HepG2 (cell line): ENCODE measurements around the gene CHST11. TPM values are rescaled to one million over a fixed set of nuclear protein-coding genes. Genes with fewer than 3 reads are reported as not detected.

ENCODE experiments used
- ATAC-seq: fragments of 200-7000 bp; cut with Tn5 transposase; 3 replicates; pipeline ENCODE4 v1.9.1; 2020; ENCODE audit warnings: mild to moderate bottlenecking, moderate library complexity
- BruUV-seq: library from RNA; stranded (reverse); fragments of 400-500 nt; replicated peaks from 2 replicates; lab custom pipeline; 2021; lab: Mats Ljungman, UMichigan
- CTCF ChIA-PET: fragments of 300-600 bp; formaldehyde crosslinking; extraction: SDS; loops from one replicate; lab custom pipeline; 2021; ENCODE audit warnings: low total read pairs, inconsistent platforms, low intra/inter-chr PET ratio; lab: Yijun Ruan, JAX
- POLR2A ChIA-PET: fragments of 350-600 bp; sonication (Branson Sonifier 250); formaldehyde crosslinking; loops from one replicate; lab custom pipeline; 2020; ENCODE audit warnings: antibody characterized with exemption, inconsistent platforms; lab: Yijun Ruan, JAX
- DNase-seq: peaks from one replicate; pipeline ENCODE4 v3.0.0-alpha.2; 2015; ENCODE audit warnings: low spot score
- FAIRE-seq: peaks from 3 replicates; lab custom pipeline; 2011; peaks lifted over from hg19 to GRCh38; lab: Jason Lieb, UNC
- H2AFZ ChIP-seq: one replicate; pipeline ENCODE4 v1.6.1; 2011; ENCODE audit warnings: low read length, inconsistent platforms
- H3K27ac ChIP-seq: fragments of 300-600 bp; 3 replicates; pipeline ENCODE4 v1.8.0; 2011; ENCODE audit warnings: mixed run types, mild to moderate bottlenecking, mixed read lengths, low read length, inconsistent platforms; ENCODE audit not compliant: insufficient read depth; ENCODE audit errors: extremely low read length
- H3K27me3 ChIP-seq, 2 experiments: fragments of 200-600 bp in 1 of 2; 2 replicates in 1 of 2; 3 replicates in 1 of 2; pipeline versions ENCODE4 v1.6.0 to v1.8.0; 2011; ENCODE audit warnings: low read length in 2 of 2, mild to moderate bottlenecking in 2 of 2, moderate library complexity in 2 of 2, inconsistent platforms in 1 of 2; ENCODE audit not compliant: insufficient read depth in 2 of 2, control insufficient read depth in 1 of 2
- H3K36me3 ChIP-seq, 2 experiments: fragments of 200-600 bp in 1 of 2; replicated peaks in 1 of 2; 2 replicates in 1 of 2; 3 replicates in 1 of 2; pipeline versions ENCODE4 v1.5.1 to v1.8.0; 2011; ENCODE audit warnings: low read length in 2 of 2, inconsistent platforms in 1 of 2; ENCODE audit not compliant: insufficient read depth in 2 of 2, control insufficient read depth in 1 of 2
- H3K4me1 ChIP-seq: 2 replicates; pipeline ENCODE4 v1.5.1; 2012; ENCODE audit warnings: low read length, inconsistent platforms; ENCODE audit not compliant: insufficient read depth
- H3K4me2 ChIP-seq: 2 replicates; pipeline ENCODE4 v1.6.0; 2011; ENCODE audit warnings: low read depth, low read length, inconsistent platforms
- H3K4me3 ChIP-seq, 3 experiments: fragments of 200-600 bp in 1 of 3; sonication (generic), shearing (Covaris generic) in 1 of 3; replicated peaks in 1 of 3; 2 replicates each; pipeline ENCODE4 v1.5.1; 2011 to 2016; ENCODE audit warnings: low read length in 3 of 3, inconsistent platforms in 2 of 3, low read depth in 2 of 3, mild to moderate bottlenecking in 2 of 3, control low read depth in 1 of 3, mixed read lengths in 1 of 3; ENCODE audit not compliant: insufficient read depth in 1 of 3
- H3K79me2 ChIP-seq: one replicate; pipeline ENCODE4 v1.6.1; 2011; ENCODE audit warnings: low read length, inconsistent platforms; ENCODE audit not compliant: insufficient read depth
- H3K9ac ChIP-seq: 2 replicates; pipeline ENCODE4 v1.6.0; 2011; ENCODE audit warnings: mild to moderate bottlenecking, low read depth, low read length, inconsistent platforms; ENCODE audit not compliant: insufficient read depth
- H3K9me3 ChIP-seq: 2 replicates; pipeline ENCODE4 v1.5.1; 2012; ENCODE audit warnings: mild to moderate bottlenecking, low read length
- H4K20me1 ChIP-seq: 2 replicates; pipeline ENCODE4 v1.6.0; 2011; ENCODE audit warnings: inconsistent platforms, mild to moderate bottlenecking, low read length, moderate library complexity; ENCODE audit not compliant: insufficient read depth
- ARNT2 ChIP-seq: sonication (generic); formaldehyde crosslinking; IDR thresholded peaks from 2 replicates; pipeline ENCODE4 v1.8.0; 2022; ENCODE audit warnings: mild to moderate bottlenecking, low read depth, missing genetic modification reagents, moderate library complexity
- KDM2A ChIP-seq: sonication (generic); formaldehyde crosslinking; IDR thresholded peaks from 2 replicates; pipeline ENCODE4 v1.4.0; 2020; ENCODE audit warnings: low read depth, missing genetic modification reagents, borderline replicate concordance
- MYC ChIP-seq: sonication (generic); formaldehyde crosslinking; IDR thresholded peaks from 2 replicates; pipeline ENCODE4 v1.9.0; 2021; ENCODE audit warnings: missing genetic modification reagents, borderline replicate concordance
- NRL ChIP-seq: sonication (generic); formaldehyde crosslinking; IDR thresholded peaks from 2 replicates; pipeline ENCODE4 v1.5.0; 2020; ENCODE audit warnings: missing genetic modification reagents, mild to moderate bottlenecking, moderate library complexity, borderline replicate concordance
- REL ChIP-seq: sonication (generic); formaldehyde crosslinking; conservative IDR thresholded peaks from 2 replicates; pipeline ENCODE4 v1.8.0; 2022; ENCODE audit warnings: mild to moderate bottlenecking, missing genetic modification reagents, moderate library complexity
- SMC3 ChIP-seq: IDR thresholded peaks from 2 replicates; pipeline ENCODE4 v1.6.1; 2011; ENCODE audit warnings: low read length, improper control_type of control experiment
- SMYD3 ChIP-seq: sonication (generic); formaldehyde crosslinking; IDR thresholded peaks from 2 replicates; pipeline ENCODE4 v1.8.1; 2023; ENCODE audit warnings: mild to moderate bottlenecking, missing genetic modification reagents
- WGBS: methylation state at CpG from one replicate; pipeline ENCODE4 v1.1.6; 2017; ENCODE audit warnings: low lambda C conversion rate; 5-methylcytosine and 5-hydroxymethylcytosine counted together
- in situ Hi-C: cut with HindIII; loops from 2 replicates; pipeline ENCODE4 v1.10.0; 2017; ENCODE audit warnings: low pct_unique_long_range_greater_than_20kb; ENCODE audit not compliant: extremely low pct_ligation_motif_present
- intact Hi-C: fragments of 100-400 bp; cut with micrococcal nuclease; formaldehyde crosslinking; loops from one replicate; pipeline ENCODE4 v1.10.0; 2022; ENCODE audit not compliant: unreplicated experiment
- polyA plus RNA-seq, 8 experiments: library from polyadenylated mRNA; depleted of rRNA in 3 of 8; stranded (reverse) in 7 of 8; unstranded in 1 of 8; fragments of >200 nt; fragmentation: Illumina TruSeq in 4 of 8; extraction: Trizol in 4 of 8; gene quantifications; 2 replicates each; pipeline versions ENCODE4 v1.2.1 to v1.2.3, GENCODE V29; 2011 to 2016; ENCODE audit warnings: low read depth in 4 of 8, missing spikeins in 1 of 8, mixed read lengths in 1 of 8; ENCODE audit not compliant: insufficient read depth in 1 of 8
- total RNA-seq, 5 experiments: library from RNA; depleted of rRNA; stranded (reverse); fragments of >200 nt; fragmentation: Illumina TruSeq; extraction: Trizol; gene quantifications; 2 replicates each; pipeline ENCODE4 v1.2.3, GENCODE V29; 2016; ENCODE audit warnings: low read depth in 1 of 5
- TF ChIP-seq, protein P1 (sequence below): sonication (generic); formaldehyde crosslinking; IDR thresholded peaks from 2 replicates; pipeline ENCODE4 v1.4.0; 2020; ENCODE audit warnings: missing genetic modification reagents
- TF ChIP-seq, protein P2 (sequence below): sonication (generic); formaldehyde crosslinking; IDR thresholded peaks from 2 replicates; pipeline ENCODE4 v1.4.0; 2020; ENCODE audit warnings: mild to moderate bottlenecking, missing genetic modification reagents
- TF ChIP-seq, protein P3 (sequence below): sonication (generic); formaldehyde crosslinking; IDR thresholded peaks from 2 replicates; pipeline ENCODE4 v1.4.0; 2020; ENCODE audit warnings: missing genetic modification reagents, mild to moderate bottlenecking, borderline replicate concordance
- TF ChIP-seq, protein P4 (sequence below): sonication (generic); formaldehyde crosslinking; IDR thresholded peaks from 2 replicates; pipeline ENCODE4 v1.9.0; 2021; ENCODE audit warnings: missing genetic modification reagents, mild to moderate bottlenecking, borderline replicate concordance
- TF ChIP-seq, protein P5 (sequence below): sonication (generic); formaldehyde crosslinking; IDR thresholded peaks from 2 replicates; pipeline ENCODE4 v1.5.0; 2020; ENCODE audit warnings: missing genetic modification reagents

Gene CHST11
- total and polyA plus RNA-seq, 2 of the 13 experiments (the other 11 are each of a cell fraction or from before 2014, with no cell fraction given), result 0.15 TPM; not detected in 1

DNA sequence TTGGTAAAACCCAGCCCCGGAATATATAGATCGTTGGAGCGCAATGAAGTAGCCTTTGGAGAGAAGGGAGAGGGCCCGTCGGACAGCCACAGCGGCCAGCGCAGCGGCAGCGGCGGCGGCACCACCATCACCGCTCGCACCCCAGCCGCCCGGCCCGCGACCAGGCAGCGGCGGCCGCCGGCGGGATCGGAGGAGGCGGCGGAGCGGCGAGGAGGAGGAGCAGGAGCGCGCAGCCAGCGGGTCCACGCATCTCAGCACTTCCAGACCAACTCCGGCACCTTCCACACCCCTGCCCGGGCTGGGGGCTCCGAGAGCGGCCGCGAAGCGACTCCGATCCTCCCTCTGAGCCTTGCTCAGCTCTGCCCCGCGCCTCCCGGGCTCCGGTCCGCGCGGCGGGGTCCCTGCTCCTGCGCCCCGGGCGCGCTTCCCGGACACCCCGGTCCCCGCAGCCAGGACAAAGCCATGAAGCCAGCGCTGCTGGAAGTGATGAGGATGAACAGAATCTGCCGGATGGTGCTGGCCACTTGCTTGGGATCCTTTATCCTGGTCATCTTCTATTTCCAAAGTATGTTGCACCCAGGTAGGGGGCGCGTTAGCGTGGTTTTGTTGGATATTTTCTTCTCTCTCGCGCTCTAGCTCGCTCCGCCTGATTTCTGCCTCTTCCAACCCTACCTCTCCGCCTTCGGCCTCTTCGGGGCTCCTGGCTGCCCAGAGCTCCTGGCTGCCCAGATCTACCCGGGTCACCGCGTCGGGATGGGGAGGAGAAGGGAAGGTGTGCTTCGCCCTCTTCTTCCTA lies 400 bp downstream of the CHST11 start:
- ATAC-seq, result peak; percentile 73
- no peak overlapping the region for H2AFZ ChIP-seq
- no peak overlapping the region for H3K9ac ChIP-seq
- CTCF ChIA-PET, result no interaction called here
- BruUV-seq, result no TSS peak
- no peak for DNase-seq
- H3K4me3 ChIP-seq, result peak overlapping the region; percentile 40 to 65 (median 41)
- WGBS, result 6% methylated on average over 17 of the region's 71 CpGs
- H3K27ac ChIP-seq, result no peak overlapping the region
- peak overlapping the region; percentile 56 for H3K4me2 ChIP-seq
- H3K79me2 ChIP-seq, result no peaks in the 10 kb centered on the region
- H3K27me3 ChIP-seq, result peaks cover 8 to 66% of the 10 kb centered on the region in 2 experiments; a peak in 4 of 5 replicates
- in situ Hi-C loops, result no loop called here
- H4K20me1 ChIP-seq, result no peaks in the 10 kb centered on the region
- H3K4me1 ChIP-seq, result no peaks in the 10 kb centered on the region
- TF ChIP-seq ARNT2 (CRISPR knock-in tag), result no peak
- no peak for TF ChIP-seq REL (CRISPR knock-in tag)
- TF ChIP-seq, protein P1, sequence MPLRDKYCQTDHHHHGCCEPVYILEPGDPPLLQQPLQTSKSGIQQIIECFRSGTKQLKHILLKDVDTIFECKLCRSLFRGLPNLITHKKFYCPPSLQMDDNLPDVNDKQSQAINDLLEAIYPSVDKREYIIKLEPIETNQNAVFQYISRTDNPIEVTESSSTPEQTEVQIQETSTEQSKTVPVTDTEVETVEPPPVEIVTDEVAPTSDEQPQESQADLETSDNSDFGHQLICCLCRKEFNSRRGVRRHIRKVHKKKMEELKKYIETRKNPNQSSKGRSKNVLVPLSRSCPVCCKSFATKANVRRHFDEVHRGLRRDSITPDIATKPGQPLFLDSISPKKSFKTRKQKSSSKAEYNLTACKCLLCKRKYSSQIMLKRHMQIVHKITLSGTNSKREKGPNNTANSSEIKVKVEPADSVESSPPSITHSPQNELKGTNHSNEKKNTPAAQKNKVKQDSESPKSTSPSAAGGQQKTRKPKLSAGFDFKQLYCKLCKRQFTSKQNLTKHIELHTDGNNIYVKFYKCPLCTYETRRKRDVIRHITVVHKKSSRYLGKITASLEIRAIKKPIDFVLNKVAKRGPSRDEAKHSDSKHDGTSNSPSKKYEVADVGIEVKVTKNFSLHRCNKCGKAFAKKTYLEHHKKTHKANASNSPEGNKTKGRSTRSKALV (CRISPR knock-in tag), result peak; percentile 80
- TF ChIP-seq, protein P2, sequence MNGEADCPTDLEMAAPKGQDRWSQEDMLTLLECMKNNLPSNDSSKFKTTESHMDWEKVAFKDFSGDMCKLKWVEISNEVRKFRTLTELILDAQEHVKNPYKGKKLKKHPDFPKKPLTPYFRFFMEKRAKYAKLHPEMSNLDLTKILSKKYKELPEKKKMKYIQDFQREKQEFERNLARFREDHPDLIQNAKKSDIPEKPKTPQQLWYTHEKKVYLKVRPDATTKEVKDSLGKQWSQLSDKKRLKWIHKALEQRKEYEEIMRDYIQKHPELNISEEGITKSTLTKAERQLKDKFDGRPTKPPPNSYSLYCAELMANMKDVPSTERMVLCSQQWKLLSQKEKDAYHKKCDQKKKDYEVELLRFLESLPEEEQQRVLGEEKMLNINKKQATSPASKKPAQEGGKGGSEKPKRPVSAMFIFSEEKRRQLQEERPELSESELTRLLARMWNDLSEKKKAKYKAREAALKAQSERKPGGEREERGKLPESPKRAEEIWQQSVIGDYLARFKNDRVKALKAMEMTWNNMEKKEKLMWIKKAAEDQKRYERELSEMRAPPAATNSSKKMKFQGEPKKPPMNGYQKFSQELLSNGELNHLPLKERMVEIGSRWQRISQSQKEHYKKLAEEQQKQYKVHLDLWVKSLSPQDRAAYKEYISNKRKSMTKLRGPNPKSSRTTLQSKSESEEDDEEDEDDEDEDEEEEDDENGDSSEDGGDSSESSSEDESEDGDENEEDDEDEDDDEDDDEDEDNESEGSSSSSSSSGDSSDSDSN, result 0 out of 2 replicates have a peak, but pooled peaks have one; percentile 22
- TF ChIP-seq, protein P3, sequence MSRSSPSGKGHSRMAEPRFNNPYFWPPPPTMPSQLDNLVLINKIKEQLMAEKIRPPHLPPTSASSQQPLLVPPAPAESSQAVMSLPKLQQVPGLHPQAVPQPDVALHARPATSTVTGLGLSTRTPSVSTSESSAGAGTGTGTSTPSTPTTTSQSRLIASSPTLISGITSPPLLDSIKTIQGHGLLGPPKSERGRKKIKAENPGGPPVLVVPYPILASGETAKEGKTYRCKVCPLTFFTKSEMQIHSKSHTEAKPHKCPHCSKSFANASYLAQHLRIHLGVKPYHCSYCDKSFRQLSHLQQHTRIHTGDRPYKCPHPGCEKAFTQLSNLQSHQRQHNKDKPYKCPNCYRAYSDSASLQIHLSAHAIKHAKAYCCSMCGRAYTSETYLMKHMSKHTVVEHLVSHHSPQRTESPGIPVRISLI (CRISPR knock-in tag), result 0 out of 2 replicates have a peak, but pooled peaks have one; percentile 43
- no peak for TF ChIP-seq MYC (CRISPR knock-in tag)
- TF ChIP-seq, protein P4, sequence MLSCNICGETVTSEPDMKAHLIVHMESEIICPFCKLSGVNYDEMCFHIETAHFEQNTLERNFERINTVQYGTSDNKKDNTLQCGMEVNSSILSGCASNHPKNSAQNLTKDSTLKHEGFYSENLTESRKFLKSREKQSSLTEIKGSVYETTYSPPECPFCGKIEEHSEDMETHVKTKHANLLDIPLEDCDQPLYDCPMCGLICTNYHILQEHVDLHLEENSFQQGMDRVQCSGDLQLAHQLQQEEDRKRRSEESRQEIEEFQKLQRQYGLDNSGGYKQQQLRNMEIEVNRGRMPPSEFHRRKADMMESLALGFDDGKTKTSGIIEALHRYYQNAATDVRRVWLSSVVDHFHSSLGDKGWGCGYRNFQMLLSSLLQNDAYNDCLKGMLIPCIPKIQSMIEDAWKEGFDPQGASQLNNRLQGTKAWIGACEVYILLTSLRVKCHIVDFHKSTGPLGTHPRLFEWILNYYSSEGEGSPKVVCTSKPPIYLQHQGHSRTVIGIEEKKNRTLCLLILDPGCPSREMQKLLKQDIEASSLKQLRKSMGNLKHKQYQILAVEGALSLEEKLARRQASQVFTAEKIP, result no peak
- peak; percentile 11; the same call in 1 of the 2 replicates for TF ChIP-seq KDM2A (CRISPR knock-in tag)
- no peak for TF ChIP-seq SMYD3 (CRISPR knock-in tag)
- TF ChIP-seq NRL (CRISPR knock-in tag), result no peak
- TF ChIP-seq, protein P5, sequence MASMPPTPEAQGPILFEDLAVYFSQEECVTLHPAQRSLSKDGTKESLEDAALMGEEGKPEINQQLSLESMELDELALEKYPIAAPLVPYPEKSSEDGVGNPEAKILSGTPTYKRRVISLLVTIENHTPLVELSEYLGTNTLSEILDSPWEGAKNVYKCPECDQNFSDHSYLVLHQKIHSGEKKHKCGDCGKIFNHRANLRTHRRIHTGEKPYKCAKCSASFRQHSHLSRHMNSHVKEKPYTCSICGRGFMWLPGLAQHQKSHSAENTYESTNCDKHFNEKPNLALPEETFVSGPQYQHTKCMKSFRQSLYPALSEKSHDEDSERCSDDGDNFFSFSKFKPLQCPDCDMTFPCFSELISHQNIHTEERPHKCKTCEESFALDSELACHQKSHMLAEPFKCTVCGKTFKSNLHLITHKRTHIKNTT (CRISPR knock-in tag), result no peak
- no peak for TF ChIP-seq SMC3
- POLR2A ChIA-PET, result no interaction called here
- no peak for FAIRE-seq
- intact Hi-C loops, result no loop called here
- H3K36me3 ChIP-seq, result no peaks in the 10 kb centered on the region
- H3K9me3 ChIP-seq, result no peaks in the 10 kb centered on the region
